GM20000 (cell line): Measurements from ENCODE around the gene NPY1R.

Experiments
- DNase-seq: peaks from one replicate; pipeline ENCODE4 v3.0.0; 2012; ENCODE audit warnings: low spot score
- TF ChIP-seq, protein P1 (sequence below): IDR thresholded peaks from 2 replicates; pipeline ENCODE4 v1.5.1; 2012; ENCODE audit warnings: mild to moderate bottlenecking, control low read depth; ENCODE audit errors: extremely low read depth, missing control alignments

The NPY1R gene

DNA sequence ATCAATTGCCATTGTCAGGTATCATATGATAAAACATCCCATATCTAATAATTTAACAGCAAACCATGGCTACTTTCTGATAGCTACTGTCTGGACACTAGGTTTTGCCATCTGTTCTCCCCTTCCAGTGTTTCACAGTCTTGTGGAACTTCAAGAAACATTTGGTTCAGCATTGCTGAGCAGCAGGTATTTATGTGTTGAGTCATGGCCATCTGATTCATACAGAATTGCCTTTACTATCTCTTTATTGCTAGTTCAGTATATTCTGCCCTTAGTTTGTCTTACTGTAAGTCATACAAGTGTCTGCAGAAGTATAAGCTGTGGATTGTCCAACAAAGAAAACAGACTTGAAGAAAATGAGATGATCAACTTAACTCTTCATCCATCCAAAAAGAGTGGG is 18.3 kb upstream of the NPY1R start:
- no peak for DNase-seq
- TF ChIP-seq, protein P1, sequence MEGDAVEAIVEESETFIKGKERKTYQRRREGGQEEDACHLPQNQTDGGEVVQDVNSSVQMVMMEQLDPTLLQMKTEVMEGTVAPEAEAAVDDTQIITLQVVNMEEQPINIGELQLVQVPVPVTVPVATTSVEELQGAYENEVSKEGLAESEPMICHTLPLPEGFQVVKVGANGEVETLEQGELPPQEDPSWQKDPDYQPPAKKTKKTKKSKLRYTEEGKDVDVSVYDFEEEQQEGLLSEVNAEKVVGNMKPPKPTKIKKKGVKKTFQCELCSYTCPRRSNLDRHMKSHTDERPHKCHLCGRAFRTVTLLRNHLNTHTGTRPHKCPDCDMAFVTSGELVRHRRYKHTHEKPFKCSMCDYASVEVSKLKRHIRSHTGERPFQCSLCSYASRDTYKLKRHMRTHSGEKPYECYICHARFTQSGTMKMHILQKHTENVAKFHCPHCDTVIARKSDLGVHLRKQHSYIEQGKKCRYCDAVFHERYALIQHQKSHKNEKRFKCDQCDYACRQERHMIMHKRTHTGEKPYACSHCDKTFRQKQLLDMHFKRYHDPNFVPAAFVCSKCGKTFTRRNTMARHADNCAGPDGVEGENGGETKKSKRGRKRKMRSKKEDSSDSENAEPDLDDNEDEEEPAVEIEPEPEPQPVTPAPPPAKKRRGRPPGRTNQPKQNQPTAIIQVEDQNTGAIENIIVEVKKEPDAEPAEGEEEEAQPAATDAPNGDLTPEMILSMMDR: no peak

DNA sequence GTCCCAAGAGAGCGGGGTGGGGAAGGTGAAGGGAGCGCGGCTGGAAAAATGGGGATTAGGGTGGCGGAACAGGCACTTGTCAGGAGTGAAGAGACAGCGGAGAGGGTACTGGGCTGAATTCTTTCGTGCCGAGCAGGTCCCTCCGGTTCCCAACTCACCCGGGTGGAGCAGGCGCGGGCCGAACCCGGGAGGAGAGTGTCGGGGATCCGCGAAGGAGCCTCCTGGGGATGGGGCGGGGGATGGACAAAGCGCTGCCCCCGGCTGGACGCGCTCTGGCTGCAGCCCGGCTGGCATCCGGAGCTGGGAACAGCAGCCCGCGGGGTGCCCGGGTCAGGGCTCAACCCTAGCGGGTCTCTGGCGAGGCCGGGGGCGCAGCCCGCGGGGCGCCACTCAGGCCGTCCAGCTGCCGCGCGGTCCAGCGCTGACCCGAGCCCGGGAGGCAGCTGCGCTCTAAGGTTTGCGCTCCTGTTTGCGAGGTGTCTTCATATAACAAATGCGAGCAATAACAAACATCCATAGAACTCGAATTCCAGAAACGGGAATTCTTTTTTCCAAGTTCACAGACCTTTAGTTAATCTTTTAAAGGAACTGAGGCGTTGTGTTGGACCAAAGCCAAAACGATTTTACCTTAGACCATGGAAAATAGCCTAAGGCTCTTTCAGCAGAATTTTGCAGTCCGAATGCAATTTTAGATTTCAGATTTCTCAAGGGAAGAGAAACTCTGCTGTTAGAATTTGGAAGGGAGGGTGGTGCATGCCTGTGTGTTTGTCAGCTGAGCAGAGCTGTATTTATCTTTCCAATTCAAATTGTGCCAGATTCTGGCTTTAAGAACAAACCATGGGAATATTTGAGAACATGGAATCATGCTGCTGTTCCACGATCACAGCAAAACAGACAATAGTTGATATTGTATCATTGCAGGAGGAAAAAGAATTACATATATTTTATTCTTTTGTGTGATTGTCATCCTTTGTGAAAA is 12.0 kb upstream of the NPY1R start:
- TF ChIP-seq, protein P1: no peak
- DNase-seq: no peak

GRCh38 chr4:163343604-163344146 is 11.3 kb upstream of the NPY1R start, which contains the start of gene NPY5R:
TSS of gene NPY5R (plus strand) at chr4:163343892. CDS start at chr4:163350274, 6,382 bp downstream.
- DNase-seq: no peak
- TF ChIP-seq, protein P1: no peak

DNA sequence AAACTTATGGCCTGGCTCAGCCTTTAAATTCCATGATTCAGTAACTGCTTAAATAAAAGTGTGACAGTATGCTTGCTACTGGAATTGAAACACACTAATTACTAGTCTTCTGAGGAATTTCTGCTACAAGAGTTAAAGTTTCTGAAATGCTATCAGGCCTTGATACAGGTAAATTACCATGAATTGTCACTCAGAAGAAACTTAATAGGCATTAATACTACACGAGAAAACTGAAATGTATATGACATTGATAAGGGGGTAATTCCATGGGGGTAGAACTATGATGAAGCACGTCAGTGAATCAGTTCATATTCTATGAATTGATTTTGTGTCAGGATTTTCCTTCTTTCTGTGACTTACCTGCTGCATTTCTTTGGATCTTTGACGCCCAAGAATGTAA is 3.0 kb upstream of the NPY1R start:
- TF ChIP-seq, protein P1: no peak
- DNase-seq: no peak

- DNase-seq: peak; percentile 28
Observed at GRCh38 chr4:163331629-163332376, 593 bp downstream of the NPY1R start.

DNA sequence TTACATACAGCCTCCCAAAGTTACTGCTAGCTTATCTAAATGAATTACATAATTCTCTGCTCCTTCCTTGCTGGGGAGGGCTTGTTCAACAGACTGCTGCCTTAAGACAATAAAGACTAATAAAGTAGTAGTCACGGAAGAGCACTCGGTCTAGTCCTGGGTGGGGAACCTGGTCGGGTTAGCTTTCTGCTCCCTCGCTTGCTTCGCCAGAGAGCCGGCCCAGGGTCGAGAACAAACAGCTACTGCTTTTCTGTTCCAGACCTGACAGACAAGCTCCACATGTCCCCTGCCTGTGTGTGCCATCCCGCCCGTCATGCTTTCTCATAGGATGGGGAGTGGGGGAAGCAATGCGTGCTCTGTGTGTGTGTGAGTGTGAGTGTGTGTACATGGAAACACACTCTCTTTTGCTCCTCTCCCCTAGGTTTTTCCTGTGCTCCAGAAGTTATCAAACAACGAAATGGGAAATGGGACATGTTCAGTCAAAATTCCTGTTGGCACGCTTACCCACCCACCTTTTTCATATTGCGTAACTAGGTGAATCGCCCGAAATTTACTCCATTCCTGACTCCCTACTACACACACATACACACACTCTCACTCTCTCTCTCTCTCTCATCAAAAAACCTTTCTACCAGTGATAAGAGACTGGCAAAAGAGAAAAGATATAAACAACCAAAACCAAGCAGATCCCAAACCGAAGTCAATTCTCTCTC is 1.3 kb downstream of the NPY1R start:
- no peak for DNase-seq
- TF ChIP-seq, protein P1: no peak

More at GRCh38 chr4:163331629-163332376, 593 bp downstream of the NPY1R start:
- TF ChIP-seq, protein P1: no peak
